ENCODE data around the gene DOP1A.

The DOP1A gene

DNA sequence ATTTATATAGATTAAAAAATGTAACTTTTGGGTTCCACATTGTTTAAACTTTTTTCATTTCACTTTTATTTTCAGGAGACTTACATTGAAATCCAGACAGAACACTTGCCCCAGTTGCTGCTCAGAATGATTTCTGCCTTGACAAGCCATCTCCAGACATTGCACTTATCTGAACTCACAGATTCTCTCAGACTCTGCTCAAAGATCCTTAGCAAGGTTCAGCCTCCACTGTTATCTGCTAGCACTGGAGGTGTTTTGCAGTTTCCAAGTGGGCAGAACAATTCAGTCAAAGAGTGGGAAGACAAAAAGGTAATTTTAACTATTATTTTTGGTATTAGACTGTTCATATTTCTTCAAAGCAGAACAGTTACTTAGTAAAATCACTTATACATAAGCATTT, 58.0 kb downstream of the DOP1A start:
- TF ChIP-seq, protein P1, sequence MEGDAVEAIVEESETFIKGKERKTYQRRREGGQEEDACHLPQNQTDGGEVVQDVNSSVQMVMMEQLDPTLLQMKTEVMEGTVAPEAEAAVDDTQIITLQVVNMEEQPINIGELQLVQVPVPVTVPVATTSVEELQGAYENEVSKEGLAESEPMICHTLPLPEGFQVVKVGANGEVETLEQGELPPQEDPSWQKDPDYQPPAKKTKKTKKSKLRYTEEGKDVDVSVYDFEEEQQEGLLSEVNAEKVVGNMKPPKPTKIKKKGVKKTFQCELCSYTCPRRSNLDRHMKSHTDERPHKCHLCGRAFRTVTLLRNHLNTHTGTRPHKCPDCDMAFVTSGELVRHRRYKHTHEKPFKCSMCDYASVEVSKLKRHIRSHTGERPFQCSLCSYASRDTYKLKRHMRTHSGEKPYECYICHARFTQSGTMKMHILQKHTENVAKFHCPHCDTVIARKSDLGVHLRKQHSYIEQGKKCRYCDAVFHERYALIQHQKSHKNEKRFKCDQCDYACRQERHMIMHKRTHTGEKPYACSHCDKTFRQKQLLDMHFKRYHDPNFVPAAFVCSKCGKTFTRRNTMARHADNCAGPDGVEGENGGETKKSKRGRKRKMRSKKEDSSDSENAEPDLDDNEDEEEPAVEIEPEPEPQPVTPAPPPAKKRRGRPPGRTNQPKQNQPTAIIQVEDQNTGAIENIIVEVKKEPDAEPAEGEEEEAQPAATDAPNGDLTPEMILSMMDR (IDR thresholded peaks at IDR 0.05): no peak
- no peak for TF ChIP-seq ZFX (IDR thresholded peaks at IDR 0.05; ENCODE audit: borderline replicate concordance)
- no peak overlapping the region for H3K27ac ChIP-seq

DNA sequence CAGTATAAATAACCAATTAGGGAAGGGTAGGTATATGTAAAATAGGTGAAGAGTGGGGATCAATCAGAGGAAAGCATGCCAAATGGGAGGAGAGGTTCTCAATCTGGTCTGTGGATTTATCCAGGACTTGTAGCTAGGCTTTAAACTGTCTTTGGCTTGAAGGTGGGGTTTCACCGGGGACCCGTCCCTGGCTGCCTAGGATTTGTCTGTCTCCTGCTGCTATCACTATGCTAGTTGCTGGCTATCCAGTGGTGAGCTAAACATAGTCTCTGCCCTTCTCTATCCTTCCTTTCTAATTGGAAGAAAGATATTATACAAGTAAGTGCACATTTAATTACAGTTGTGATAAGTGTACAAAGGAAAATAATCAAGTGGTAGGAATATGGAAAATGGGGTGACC, 58.8 kb downstream of the DOP1A start:
- TF ChIP-seq, protein P1 (IDR thresholded peaks at IDR 0.05): no peak
- no peak for TF ChIP-seq ZFX (IDR thresholded peaks at IDR 0.05; ENCODE audit: borderline replicate concordance)
- H3K27ac ChIP-seq: no peak overlapping the region

DNA sequence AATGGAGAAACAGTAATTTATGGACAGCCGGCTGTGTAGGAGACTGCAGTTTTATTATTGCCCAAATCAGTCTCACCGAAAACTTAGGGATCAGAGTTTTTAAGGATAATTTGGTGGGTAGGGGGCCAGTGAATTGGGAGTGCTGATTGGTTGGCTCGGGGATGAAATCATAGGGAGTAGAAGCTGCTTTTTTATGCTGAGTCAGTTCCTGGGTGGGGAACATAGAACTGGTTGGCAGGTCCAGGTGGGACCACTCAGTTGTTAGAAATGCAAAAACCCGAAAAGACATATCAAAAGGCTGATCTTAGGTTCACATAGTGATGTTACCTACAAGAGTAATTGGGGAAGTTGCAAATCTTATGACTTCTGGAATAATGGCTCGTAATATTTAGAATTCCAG, 59.3 kb downstream of the DOP1A start:
- no peak for TF ChIP-seq ZFX (IDR thresholded peaks at IDR 0.05; ENCODE audit: borderline replicate concordance)
- TF ChIP-seq, protein P1 (IDR thresholded peaks at IDR 0.05): no peak
- no peak overlapping the region for H3K27ac ChIP-seq

DNA sequence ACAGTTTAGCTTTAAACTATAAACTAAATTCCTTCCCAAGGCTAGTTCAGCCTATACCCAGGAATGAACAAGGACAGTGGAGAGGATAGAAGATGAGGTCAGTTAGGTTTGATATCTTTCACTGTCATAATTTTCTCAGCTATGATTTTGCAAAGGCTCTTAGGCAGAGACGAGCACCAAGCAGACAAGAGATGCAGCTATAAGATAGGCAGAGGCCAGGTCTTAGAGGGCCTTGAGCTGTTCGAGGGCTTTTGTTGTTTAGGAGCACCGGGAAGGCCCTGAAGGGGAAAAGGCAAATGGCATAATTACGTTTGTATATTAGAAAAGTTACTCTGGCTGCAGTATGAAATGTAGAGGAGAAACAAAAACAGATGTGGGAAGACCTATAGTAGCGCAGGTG, 59.8 kb downstream of the DOP1A start:
- TF ChIP-seq ZFX (IDR thresholded peaks at IDR 0.05; ENCODE audit: borderline replicate concordance): no peak
- TF ChIP-seq, protein P1 (IDR thresholded peaks at IDR 0.05): no peak
- no peak overlapping the region for H3K27ac ChIP-seq

DNA sequence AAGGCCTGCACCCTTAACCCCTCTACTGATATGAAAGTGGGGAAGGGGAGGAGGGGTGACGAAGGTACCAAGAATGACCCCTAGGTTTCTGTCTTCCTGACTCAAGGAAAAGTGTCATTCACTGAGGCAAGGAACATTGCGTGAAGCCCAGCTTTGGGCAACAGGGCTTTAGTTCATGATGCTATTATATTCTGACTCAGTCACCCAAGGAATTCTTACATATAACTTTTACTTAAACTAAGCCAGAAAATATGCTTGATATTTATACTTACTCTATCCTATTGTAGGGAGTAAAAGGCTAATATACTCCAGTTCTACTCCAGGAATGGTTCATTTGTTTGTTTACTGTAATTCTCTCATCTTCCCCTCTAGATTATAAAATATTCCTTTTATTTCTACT, 60.5 kb downstream of the DOP1A start:
- H3K27ac ChIP-seq: no peak overlapping the region
- TF ChIP-seq, protein P1 (IDR thresholded peaks at IDR 0.05): no peak
- no peak for TF ChIP-seq ZFX (IDR thresholded peaks at IDR 0.05; ENCODE audit: borderline replicate concordance)

DNA sequence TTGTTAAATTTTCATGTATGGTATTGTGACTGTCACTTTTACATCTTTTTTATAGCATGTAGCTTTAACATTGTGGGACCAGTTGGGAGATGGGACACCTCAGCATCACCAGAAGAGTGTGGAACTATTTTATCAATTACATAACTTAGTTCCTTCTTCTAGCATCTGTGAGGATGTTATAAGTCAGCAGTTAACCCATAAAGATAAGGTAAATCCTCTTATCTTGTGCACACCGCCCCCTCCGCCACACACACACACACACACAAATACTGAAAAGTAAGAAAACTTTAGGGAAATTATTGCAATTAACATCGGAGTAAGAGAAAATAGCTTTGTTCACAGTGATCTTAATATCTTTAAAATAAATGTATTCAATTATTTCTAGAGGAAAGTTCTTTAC, 64.7 kb downstream of the DOP1A start:
- H3K27ac ChIP-seq: no peak overlapping the region
- TF ChIP-seq, protein P1 (IDR thresholded peaks at IDR 0.05): no peak

DNA sequence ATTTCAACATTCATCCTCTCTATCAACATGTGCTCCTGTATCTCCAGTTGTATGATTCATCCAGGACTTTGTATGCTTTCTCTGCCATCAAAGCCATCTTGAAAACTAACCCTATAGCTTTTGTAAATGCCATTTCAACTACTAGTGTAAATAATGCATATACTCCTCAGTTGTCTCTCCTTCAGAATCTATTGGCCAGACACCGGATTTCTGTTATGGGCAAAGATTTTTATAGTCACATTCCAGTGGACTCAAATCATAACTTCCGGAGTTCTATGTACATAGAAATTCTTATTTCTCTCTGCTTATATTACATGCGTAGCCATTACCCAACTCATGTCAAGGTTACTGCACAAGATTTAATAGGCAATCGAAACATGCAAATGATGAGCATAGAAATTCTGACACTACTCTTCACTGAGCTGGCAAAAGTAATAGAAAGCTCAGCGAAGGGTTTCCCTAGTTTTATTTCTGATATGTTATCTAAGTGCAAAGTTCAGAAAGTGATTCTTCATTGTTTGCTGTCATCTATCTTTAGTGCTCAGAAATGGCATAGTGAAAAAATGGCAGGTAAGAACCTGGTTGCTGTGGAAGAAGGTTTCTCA, 70.7 kb downstream of the DOP1A start:
- TF ChIP-seq, protein P1 (IDR thresholded peaks at IDR 0.05): no peak
- TF ChIP-seq ZFX (IDR thresholded peaks at IDR 0.05; ENCODE audit: borderline replicate concordance): no peak
- no peak overlapping the region for H3K27ac ChIP-seq

All from 22Rv1 (cell line).